ENCODE measurements around the gene NDUFB7.
"Not testable (repeated sequence)": the region's sequence is repeated elsewhere in the genome, so short reads cannot be mapped to it uniquely, and the experiment has no call there.

The NDUFB7 gene

DNA sequence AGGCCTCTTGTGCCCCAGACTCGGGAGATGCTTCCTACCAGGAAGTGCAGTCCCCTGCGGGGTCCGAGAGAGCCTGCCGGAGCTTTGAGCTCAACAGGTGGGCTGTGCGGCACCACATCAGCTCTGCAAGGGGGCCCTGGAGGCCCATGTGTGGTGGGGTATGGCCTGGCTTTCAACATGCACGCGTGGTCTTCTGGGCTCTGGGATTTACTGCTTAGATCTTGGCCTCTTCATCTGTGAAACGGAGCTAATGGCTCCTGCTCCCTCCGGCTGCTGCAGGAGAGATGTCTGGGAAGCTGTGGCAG lies 18.0 kb downstream of the NDUFB7 start:
- Mint-ChIP-seq H3K27ac (no peak overlapping the region), H3K9me3 (no peaks in the 10 kb centered on the region), H3K4me3 (no peak overlapping the region), H3K27me3 (no peaks in the 10 kb centered on the region), H3K4me1 (peaks cover 36 to 69% of the 10 kb centered on the region in 2 donors), H3K36me3 (peaks cover 7 to 23% of the 10 kb centered on the region in 2 donors)
- DNase-seq: no peak
- ATAC-seq (replicated peaks): no peak

DNA sequence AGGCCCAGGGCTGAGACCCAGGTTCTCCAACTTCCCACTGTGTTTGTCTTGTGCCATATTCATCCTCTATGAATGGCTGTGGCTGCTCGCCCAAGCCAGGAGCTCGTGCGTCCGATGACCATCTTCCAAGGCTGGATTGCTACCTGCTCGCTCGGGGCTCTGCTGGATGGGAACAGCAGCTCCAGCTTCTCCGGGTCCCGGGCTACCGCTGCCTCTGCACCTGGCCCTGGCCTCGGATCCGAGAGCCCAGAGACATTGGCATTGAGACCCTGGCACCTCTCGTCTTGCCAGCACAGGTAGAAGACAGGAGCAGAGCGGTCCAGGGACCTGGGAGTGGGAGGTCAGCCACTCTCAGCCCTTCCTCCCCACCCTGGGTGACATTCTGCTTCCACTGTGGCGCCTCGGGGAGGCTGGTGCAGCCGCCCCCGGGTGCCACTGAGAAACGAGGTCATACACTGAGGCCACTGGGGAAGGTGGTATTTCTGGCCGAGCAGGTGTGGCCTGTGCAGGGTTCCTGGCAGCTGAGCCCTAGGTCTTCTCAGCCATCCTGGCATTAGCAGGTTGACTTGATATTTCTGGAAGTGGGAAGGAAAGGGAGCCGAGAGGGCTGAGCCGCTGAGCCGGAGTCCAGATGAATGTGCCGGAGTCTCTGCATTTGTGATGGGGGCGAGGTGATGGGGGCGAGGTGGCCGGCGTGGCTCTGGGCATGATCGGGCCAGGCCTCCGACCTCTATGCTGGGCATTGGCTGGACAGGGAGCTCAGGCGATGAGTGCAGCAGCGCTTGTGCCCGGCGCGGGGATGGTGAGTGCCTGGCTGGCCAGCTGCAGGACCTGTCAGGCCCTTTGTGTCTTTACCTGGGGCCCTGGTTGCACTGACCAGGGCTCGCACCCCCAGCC lies 18.6 kb downstream of the NDUFB7 start:
- Mint-ChIP-seq H3K27me3 (no peaks in the 10 kb centered on the region), H3K9me3 (no peaks in the 10 kb centered on the region), H3K4me3 (no peak overlapping the region), H3K27ac (no peak overlapping the region), H3K36me3 (peaks cover 7 to 25% of the 10 kb centered on the region in 2 donors), H3K4me1 (peaks cover 36 to 64% of the 10 kb centered on the region in 2 donors)
- DNase-seq (no peak), ATAC-seq (replicated peaks) (no peak)

DNA sequence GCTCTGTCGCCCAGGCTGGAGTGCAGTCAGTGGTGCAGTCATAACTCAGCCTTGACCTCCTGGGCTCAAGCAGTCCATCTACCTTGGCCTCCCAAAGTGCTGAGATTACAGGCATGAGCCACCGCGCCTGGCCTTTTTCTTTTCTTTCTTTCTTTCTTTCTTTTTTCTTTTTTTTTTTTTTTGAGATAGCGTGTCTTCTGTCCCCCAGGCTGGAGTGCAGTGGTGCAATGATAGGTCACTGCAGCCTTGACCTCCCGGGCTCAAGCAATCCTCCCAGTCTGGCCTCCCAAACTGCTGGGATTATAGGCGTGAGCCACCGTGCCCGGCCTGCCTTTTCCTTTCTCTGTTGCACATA lies 19.9 kb downstream of the NDUFB7 start:
- Mint-ChIP-seq H3K27ac (peak overlapping the region; percentile 31), H3K36me3 (peaks cover 9 to 27% of the 10 kb centered on the region in 2 donors), H3K4me1 (peaks cover 36 to 62% of the 10 kb centered on the region in 2 donors)
- not testable (repeated sequence) for H3K4me3 Mint-ChIP-seq; H3K27me3 Mint-ChIP-seq; H3K9me3 Mint-ChIP-seq; ATAC-seq (replicated peaks); DNase-seq

DNA sequence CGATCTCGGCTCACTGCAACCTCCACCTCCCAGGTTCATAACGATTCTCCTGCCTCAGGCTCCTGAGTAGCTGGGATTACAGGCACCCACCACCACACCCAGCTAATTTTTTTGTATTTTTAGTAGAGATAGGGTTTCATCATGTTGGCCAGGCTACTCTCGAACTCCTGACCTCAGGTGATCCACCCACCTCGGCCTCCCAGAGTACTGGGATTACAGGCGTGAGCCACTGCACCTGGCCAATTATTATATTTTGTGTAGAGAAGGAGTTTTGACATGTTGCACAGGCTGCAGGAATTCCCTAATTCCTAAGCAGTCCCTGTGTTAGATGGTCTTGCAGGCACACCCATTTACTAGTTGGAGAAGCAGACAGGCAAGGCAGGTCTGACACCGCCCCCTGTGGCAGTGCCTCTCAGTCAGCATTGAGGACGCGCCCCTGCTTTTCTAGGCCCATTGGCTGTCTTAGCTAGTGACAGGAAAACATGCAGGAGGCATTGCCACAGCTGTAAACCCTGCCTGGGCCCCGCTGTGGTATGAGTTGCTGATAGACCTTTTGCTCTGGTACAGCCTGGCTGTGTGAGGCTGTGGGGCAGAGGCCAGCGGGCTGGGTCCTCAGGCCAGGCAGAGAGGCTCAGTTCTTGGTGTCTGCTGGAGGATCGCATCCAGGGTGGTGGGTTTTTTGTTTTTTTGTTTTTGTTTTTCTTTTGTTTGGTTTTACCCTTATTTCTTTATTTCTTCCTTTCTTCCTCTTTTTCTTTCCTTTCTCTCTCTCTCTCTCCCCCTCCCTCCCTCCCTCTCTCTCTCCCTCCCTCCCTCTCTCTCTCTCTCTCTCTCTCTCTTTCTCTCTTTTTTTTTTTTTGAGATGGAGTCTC lies 20.5 kb downstream of the NDUFB7 start:
- Mint-ChIP-seq H3K4me1 (peaks cover 31 to 57% of the 10 kb centered on the region in 2 donors), H3K4me3 (peak overlapping the region in 1 of 2 donors; percentile 19), H3K36me3 (peaks cover 9 to 22% of the 10 kb centered on the region in 2 donors), H3K27ac (peak overlapping the region; percentile 25)
- peak; percentile 92 to 93 for ATAC-seq (replicated peaks)
- not testable (repeated sequence) for H3K9me3 Mint-ChIP-seq, H3K27me3 Mint-ChIP-seq
- peak; percentile 44 for DNase-seq

DNA sequence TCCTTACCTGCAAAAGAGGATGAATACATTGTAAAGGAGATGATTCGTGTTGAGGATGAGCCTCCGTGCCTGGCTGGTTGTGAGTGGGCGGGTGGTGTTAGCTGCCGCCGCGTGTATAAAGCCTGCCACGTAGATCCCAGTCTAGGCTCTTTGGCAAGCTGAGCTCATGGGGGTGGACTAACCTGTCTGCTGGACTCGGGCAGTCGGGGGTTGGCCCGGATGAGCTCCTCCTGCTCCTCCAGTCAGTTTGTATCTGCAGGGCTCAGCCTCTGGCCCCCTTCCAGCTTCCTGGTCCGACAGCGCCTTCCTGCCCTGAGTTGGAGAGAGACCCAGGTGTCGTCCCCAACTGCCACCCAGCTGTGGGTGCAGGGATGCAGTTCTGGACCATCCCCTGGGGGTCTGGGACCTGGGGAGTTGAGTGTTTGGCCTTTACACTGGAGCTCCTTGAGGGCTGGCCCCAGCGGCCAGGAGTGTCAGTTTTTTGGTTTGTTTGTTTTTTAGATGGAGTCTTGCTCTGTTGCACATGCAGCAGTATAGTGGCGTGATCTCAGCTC lies 21.6 kb downstream of the NDUFB7 start:
- H3K4me1 Mint-ChIP-seq: peaks cover 31 to 60% of the 10 kb centered on the region in 2 donors

DNA sequence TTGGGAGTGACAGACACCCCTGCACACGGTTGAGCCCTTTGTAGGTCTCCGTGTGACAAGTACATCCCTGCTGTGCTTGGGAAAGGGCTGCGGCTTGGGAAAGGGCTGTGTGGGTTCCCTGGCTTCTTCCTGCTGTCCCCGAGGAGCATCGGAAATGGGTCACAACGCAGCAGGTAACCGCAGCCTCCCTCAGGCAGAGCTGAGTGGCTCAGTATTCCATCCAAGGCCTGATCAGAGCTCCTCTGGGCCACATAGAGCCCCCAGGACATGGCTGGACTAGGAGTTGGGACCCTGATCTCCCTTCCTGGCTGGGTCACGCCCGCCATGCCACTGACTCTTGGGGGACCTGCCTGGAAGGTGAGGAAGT lies 26.2 kb downstream of the NDUFB7 start:
- no peak overlapping the region for H3K27ac Mint-ChIP-seq
- DNase-seq (no peak), ATAC-seq (replicated peaks) (no peak)
- peaks cover 7 to 21% of the 10 kb centered on the region in 2 donors for H3K36me3 Mint-ChIP-seq
- no peaks in the 10 kb centered on the region for H3K9me3 Mint-ChIP-seq
- no peak overlapping the region for H3K4me3 Mint-ChIP-seq
- peaks cover 22 to 46% of the 10 kb centered on the region in 2 donors for H3K4me1 Mint-ChIP-seq
- no peaks in the 10 kb centered on the region for H3K27me3 Mint-ChIP-seq

More for the DNA sequence above, 21.6 kb downstream of the NDUFB7 start:
- peak overlapping the region; percentile 79 for H3K27ac Mint-ChIP-seq
- H3K9me3 Mint-ChIP-seq: no peaks in the 10 kb centered on the region
- no peak for DNase-seq
- no peaks in the 10 kb centered on the region for H3K27me3 Mint-ChIP-seq
- H3K36me3 Mint-ChIP-seq: peaks cover 9 to 19% of the 10 kb centered on the region in 2 donors
- ATAC-seq (replicated peaks): peak; percentile 62 to 67
- peak overlapping the region; percentile 17 to 41 for H3K4me3 Mint-ChIP-seq

DNA sequence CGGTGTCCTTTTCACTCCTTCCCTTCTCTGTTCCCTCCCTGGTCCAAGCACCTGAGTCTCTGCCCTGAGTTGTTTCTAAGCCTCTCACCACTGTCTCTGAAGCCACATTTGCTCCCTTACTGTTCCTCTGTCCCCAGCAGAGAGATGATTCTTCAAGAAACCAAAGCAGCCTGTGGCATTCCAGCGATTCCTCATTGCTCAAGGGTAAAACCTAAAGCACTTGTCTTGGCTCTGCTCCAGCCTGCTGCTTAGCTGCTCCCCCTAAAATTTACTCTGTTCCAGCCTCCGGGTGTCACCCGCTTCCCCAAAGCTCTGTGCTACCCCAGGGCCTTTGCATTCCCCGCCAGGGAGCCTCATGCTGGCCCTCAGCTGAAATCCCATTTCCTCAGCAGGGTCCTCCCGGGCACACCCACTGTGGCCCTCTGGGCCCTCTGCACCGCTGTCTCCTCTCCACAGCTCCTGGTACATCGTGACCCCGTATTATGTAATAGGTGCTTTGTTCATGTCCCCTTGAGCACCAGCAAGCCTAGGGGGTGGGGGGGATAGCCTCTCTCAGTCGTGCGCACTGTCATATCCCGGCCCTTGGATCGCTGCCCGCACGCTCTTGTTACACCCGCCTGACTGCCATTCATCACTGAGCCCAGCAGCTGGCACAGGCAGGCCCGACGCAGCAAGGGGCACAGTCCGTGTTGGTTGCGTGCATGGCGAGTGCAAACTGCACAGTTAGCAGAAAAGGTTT lies 26.7 kb downstream of the NDUFB7 start:
- DNase-seq: no peak
- no peaks in the 10 kb centered on the region for H3K27me3 Mint-ChIP-seq
- no peak overlapping the region for H3K27ac Mint-ChIP-seq
- H3K9me3 Mint-ChIP-seq: no peaks in the 10 kb centered on the region
- no peak overlapping the region for H3K4me3 Mint-ChIP-seq
- H3K36me3 Mint-ChIP-seq: peaks cover 7 to 20% of the 10 kb centered on the region in 2 donors
- ATAC-seq (replicated peaks): no peak
- H3K4me1 Mint-ChIP-seq: peaks cover 16 to 42% of the 10 kb centered on the region in 2 donors

DNA sequence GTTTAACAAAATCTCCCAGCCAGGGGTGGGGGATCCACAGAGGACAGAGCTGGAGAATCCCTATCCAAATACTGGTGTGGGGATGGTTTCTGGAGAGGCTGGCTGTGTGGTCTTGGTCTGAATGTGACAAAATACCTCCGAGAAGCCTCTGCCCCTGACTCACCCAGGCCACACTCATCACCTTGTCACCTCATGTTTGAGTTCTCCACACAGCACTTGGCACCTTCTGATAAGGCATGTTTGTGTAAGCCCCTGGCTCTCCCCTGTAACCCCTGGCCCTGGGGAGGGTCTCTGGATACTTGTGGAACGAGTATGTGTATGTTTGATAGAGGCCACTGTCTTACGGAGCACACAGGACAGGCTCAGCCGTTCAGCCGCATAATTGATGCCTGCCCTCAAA lies 27.8 kb downstream of the NDUFB7 start:
- Mint-ChIP-seq H3K4me3 (no peak overlapping the region), H3K27me3 (no peaks in the 10 kb centered on the region), H3K27ac (no peak overlapping the region), H3K4me1 (peaks cover 18 to 36% of the 10 kb centered on the region in 2 donors), H3K36me3 (peaks cover 8 to 21% of the 10 kb centered on the region in 2 donors), H3K9me3 (no peaks in the 10 kb centered on the region)
- DNase-seq: no peak
- ATAC-seq (replicated peaks): no peak

DNA sequence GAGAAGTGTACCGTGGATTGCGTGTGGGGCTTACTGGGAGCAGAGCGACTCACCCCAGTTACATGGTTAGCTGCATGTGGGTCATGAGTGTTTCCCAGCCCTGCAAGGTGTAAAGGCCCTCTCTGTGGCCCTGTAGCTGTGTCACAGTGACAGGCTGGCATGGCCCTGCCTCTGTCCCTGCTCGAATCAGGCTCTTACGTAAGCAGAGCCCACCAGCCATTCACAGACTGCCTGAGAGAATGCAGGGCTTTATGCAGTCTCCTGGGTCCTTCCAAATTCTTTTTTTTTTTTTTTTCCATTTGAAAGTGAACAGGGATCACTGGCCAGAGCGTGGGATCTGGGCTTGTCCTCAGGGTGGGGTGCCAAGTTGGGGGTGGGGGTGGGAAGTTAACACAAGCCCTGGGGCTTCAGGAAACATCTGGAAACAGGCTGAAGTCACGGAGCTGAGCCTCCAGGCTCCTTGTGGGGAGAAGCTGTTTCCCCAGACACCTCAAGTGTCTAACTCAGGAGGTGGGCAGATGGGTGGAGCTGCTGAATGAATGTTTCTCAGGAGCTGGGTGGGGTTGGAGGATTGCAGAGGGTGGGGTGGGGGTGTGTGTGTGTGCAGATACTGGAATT lies 29.0 kb downstream of the NDUFB7 start:
- no peaks in the 10 kb centered on the region for H3K27me3 Mint-ChIP-seq
- peaks cover 18 to 36% of the 10 kb centered on the region in 2 donors for H3K4me1 Mint-ChIP-seq
- DNase-seq (no peak), ATAC-seq (replicated peaks) (peak; percentile 66 to 77)
- H3K9me3 Mint-ChIP-seq: no peaks in the 10 kb centered on the region
- no peak overlapping the region for H3K27ac Mint-ChIP-seq
- H3K36me3 Mint-ChIP-seq: peaks cover 8 to 15% of the 10 kb centered on the region in 2 donors
- no peak overlapping the region for H3K4me3 Mint-ChIP-seq

DNA sequence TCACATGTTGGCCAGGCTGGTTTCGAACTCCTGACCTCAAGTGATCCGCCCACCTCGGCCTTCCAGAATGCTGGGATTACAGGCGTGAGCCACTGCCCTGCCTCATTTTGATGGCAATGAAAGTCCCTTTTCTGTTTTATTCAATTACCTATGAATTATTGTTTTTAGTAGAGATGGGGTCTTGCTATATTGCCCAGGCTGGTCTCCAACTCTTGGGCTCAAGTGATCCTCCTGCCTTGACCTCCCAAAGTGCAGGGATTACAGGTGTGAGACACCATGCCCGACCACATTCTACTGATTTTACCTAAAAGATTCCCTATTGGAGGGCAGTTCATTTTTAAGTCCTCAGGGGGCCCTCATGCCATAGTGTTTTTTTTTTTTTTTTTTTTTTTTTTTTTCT lies 29.9 kb downstream of the NDUFB7 start:
- H3K27me3 Mint-ChIP-seq; ATAC-seq (replicated peaks); DNase-seq; H3K9me3 Mint-ChIP-seq; H3K4me3 Mint-ChIP-seq; H3K27ac Mint-ChIP-seq: not testable (repeated sequence)
- Mint-ChIP-seq H3K4me1 (peaks cover 18 to 36% of the 10 kb centered on the region in 2 donors), H3K36me3 (peaks cover 6 to 15% of the 10 kb centered on the region in 2 donors)

DNA sequence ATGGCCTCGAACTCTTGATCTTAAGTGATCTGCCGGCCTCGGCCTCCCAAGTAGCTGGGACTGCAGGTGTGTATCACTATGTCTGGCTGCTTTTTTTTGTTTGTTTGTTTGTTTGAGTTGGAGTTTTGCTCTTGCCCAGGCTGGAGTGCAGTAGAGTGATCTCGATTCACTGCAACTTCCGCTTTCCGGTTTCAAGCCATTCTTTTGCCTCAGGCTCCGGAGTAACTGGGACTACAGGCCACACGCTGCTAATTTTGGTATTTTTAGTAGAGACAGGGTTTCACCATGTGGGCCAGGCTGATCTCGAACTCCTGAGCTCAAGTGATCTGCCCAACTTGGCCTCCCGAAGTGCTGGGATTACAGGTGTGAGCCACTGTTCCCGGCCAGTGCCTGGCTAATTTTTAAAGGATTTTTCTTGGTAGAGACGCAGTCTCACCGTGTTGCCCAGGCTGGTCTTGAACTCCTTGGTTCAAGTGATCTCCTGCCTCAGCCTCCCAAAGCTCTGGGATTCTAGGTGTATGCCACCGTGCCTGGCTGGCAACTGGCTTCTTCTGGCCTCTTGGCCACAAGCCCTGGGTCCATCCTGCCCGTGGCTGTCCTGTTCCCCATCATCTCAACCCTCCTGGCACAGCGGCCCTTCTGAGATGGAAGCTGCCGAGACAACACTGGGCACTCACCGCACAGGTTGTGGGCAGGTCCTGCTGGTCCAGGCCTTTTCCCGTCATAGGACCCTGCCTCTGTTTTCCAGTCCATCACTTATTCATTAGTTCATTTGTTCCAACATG lies 30.9 kb downstream of the NDUFB7 start:
- Mint-ChIP-seq H3K36me3 (peaks cover 6 to 15% of the 10 kb centered on the region in 2 donors), H3K27ac (no peak overlapping the region), H3K4me1 (peaks cover 23 to 38% of the 10 kb centered on the region in 2 donors), H3K9me3 (no peaks in the 10 kb centered on the region), H3K27me3 (no peaks in the 10 kb centered on the region), H3K4me3 (no peak overlapping the region)
- no peak for DNase-seq
- ATAC-seq (replicated peaks): no peak

DNA sequence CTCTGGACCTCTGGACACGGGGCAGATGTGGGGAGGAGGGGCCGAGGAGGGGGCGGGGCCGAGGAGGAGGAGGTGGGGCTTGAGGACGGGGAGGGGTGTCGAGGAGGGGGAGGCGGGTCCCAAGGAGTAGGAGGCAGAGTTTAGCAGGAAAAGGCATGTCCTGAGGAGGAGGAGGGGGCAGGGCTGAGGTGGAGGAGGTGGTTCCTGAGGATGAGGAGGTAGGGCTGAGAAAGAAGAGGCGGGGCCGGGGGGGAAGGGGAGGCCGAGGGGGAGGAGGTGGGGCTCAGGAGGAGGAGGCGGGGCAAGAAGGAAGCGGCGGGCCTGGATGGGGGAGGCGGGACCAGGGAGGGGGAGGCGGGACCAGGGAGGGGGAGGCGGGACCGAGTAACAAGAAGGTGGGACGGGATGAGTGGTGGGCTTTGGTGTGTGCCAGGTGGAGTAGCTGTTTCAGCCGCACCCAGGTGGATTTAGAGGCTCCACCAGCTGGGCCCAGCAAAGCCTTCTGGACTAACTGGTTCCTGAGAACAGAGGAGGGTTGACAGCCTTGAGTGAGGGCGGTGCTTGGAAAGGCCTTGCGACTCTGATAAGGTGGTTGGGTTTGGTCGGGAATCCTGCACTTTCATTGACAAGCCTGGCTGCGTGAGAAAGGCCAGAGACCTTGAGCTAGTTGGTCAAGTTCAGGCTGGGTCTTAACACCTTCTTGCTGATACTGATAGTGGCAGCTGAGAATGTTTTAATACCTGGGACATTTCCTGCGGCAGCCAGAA lies 34.8 kb downstream of the NDUFB7 start:
- Mint-ChIP-seq H3K4me3 (no peak overlapping the region), H3K27ac (no peak overlapping the region), H3K27me3 (no peaks in the 10 kb centered on the region), H3K4me1 (peaks cover 14 to 18% of the 10 kb centered on the region in 2 donors), H3K36me3 (peaks cover 6 to 10% of the 10 kb centered on the region in 2 donors), H3K9me3 (no peaks in the 10 kb centered on the region)
- no peak for DNase-seq
- ATAC-seq (replicated peaks): peak in 1 of 2 donors; percentile 18
